Neural cell (in vitro differentiated cells): Measurements from ENCODE around the gene FNDC11. TPM values are rescaled to one million over a fixed set of nuclear protein-coding genes. Genes with fewer than 3 reads are reported as not detected.
A peak's percentile ranks its signal among the peaks of the same experiment; 100 is the strongest.

Experiments used
- H2AFZ ChIP-seq: fragments of 200-600, 300-800 bp; sonication (generic), shearing (Covaris generic); 2 replicates; pipeline ENCODE4 v1.6.0; 2014; ENCODE audit warnings: low read depth, mild to moderate bottlenecking, antibody characterized with exemption, low read length, moderate library complexity
- H3F3A ChIP-seq: fragments of 200-600 bp; shearing (Covaris generic); 2 replicates; pipeline ENCODE4 v1.6.1; 2016; ENCODE audit warnings: mild to moderate bottlenecking, moderate library complexity, mixed read lengths, antibody characterized with exemption, low read length; ENCODE audit not compliant: insufficient read depth, poor library complexity, severe bottlenecking
- H3K27ac ChIP-seq: fragments of 200-600, 300-800 bp; sonication (generic), shearing (Covaris generic); 2 replicates; pipeline ENCODE4 v1.5.1; 2014; ENCODE audit warnings: mild to moderate bottlenecking, low read length, moderate library complexity
- H3K27me3 ChIP-seq: fragments of 300-800, 200-600 bp; sonication (generic), shearing (Covaris generic); 2 replicates; pipeline ENCODE4 v1.6.0; 2014; ENCODE audit warnings: mild to moderate bottlenecking, low read depth, low read length, moderate library complexity; ENCODE audit not compliant: insufficient read depth
- H3K36me3 ChIP-seq: fragments of 300-800, 200-600 bp; sonication (generic), shearing (Covaris generic); 2 replicates; pipeline ENCODE4 v1.5.1; 2014; ENCODE audit warnings: mild to moderate bottlenecking, antibody characterized with exemption, low read length, moderate library complexity; ENCODE audit not compliant: insufficient read depth
- H3K4me2 ChIP-seq: fragments of 300-800, 200-600 bp; sonication (generic), shearing (Covaris generic); 2 replicates; pipeline ENCODE4 v1.6.0; 2014; ENCODE audit warnings: mild to moderate bottlenecking, low read length
- H3K4me3 ChIP-seq: fragments of 300-800, 200-600 bp; sonication (generic), shearing (Covaris generic); 2 replicates; pipeline ENCODE4 v1.5.1; 2014; ENCODE audit warnings: mild to moderate bottlenecking, low read length, moderate library complexity
- H3K79me2 ChIP-seq: fragments of 200-600 bp; shearing (Covaris generic); replicated peaks from 2 replicates; pipeline ENCODE4 v1.6.0; 2014; ENCODE audit warnings: mild to moderate bottlenecking, low read length, moderate library complexity; ENCODE audit not compliant: insufficient read depth
- H3K9ac ChIP-seq: fragments of 300-800, 200-600 bp; sonication (generic), shearing (Covaris generic); 2 replicates; pipeline ENCODE4 v1.6.1; 2016; ENCODE audit warnings: mild to moderate bottlenecking, low read length, mixed read lengths
- H3K9me2 ChIP-seq: fragments of 200-600 bp; shearing (Covaris generic); 2 replicates; pipeline ENCODE4 v1.6.1; 2016; ENCODE audit warnings: mild to moderate bottlenecking, low read length, mixed read lengths; ENCODE audit not compliant: insufficient read depth
- H3K9me3 ChIP-seq: fragments of 200-600, 300-800 bp; sonication (generic), shearing (Covaris generic); 2 replicates; pipeline ENCODE4 v1.6.1; 2016; ENCODE audit warnings: mild to moderate bottlenecking, mixed run types, low read length, moderate library complexity, mixed read lengths
- H4K20me1 ChIP-seq: fragments of 200-600 bp; shearing (Covaris generic); 2 replicates; pipeline ENCODE4 v1.6.1; 2016; ENCODE audit warnings: mild to moderate bottlenecking, mixed run types; ENCODE audit not compliant: insufficient read depth
- CTCF ChIP-seq: fragments of 450-650 bp; IDR thresholded peaks from 2 replicates; pipeline ENCODE4 v1.5.1; 2014; ENCODE audit warnings: antibody characterized with exemption, mild to moderate bottlenecking, moderate library complexity; ENCODE audit not compliant: poor library complexity, severe bottlenecking
- EP300 ChIP-seq: fragments of 450-650 bp; conservative IDR thresholded peaks from 2 replicates; pipeline ENCODE4 v1.6.1; 2014; ENCODE audit warnings: antibody characterized with exemption, mild to moderate bottlenecking, moderate library complexity; ENCODE audit not compliant: poor library complexity, severe bottlenecking
- EZH2 ChIP-seq: fragments of 200-600, 300-800 bp; shearing (Covaris generic), sonication (generic); IDR thresholded peaks from 2 replicates; pipeline ENCODE4 v1.6.1; 2014; ENCODE audit warnings: antibody characterized with exemption, low read length, borderline replicate concordance, mild to moderate bottlenecking; ENCODE audit not compliant: insufficient read depth, poor library complexity, severe bottlenecking
- MXI1 ChIP-seq: fragments of 450-650 bp; conservative IDR thresholded peaks from 2 replicates; pipeline ENCODE4 v1.6.1; 2014; ENCODE audit warnings: antibody characterized with exemption, mild to moderate bottlenecking; ENCODE audit not compliant: poor library complexity, severe bottlenecking
- POLR2AphosphoS5 ChIP-seq: IDR thresholded peaks from 2 replicates; pipeline ENCODE4 v1.6.1; 2012
- RAD21 ChIP-seq: fragments of 450-650 bp; conservative IDR thresholded peaks from 2 replicates; pipeline ENCODE4 v1.6.1; 2014; ENCODE audit warnings: antibody characterized with exemption, mild to moderate bottlenecking, moderate library complexity
- REST ChIP-seq: IDR thresholded peaks from 2 replicates; pipeline ENCODE4 v1.6.1; 2012; ENCODE audit warnings: borderline replicate concordance
- SMC3 ChIP-seq: fragments of 450-650 bp; conservative IDR thresholded peaks from 2 replicates; pipeline ENCODE4 v1.6.1; 2014; ENCODE audit warnings: antibody characterized with exemption, mild to moderate bottlenecking, moderate library complexity; ENCODE audit not compliant: poor library complexity
- TAF1 ChIP-seq: IDR thresholded peaks from 2 replicates; pipeline ENCODE4 v1.6.1; 2012; ENCODE audit warnings: low read depth
- polyA plus RNA-seq: library from polyadenylated mRNA; depleted of rRNA; stranded (reverse); fragments of >200 nt; gene quantifications from 2 replicates; pipeline ENCODE4 v1.2.3, GENCODE V29; 2014

FNDC11 gene
- polyA plus RNA-seq, 1 donor from 2014 or later: 1.9 TPM

GRCh38 chr20:63518351-63518861 is 35.6 kb upstream of the FNDC11 start:
- H3K27ac ChIP-seq: no peak overlapping the region
- H3K4me3 ChIP-seq: no peak overlapping the region
- H3F3A ChIP-seq: no peaks in the 10 kb centered on the region
- H4K20me1 ChIP-seq: peaks cover 9% of the 10 kb centered on the region
- H3K36me3 ChIP-seq: no peaks in the 10 kb centered on the region
- no peak overlapping the region for H2AFZ ChIP-seq
- no peaks in the 10 kb centered on the region for H3K9me3 ChIP-seq
- no peak overlapping the region for H3K9ac ChIP-seq
- H3K27me3 ChIP-seq: no peaks in the 10 kb centered on the region
- peaks cover 17% of the 10 kb centered on the region for H3K79me2 ChIP-seq
- H3K9me2 ChIP-seq: no peaks in the 10 kb centered on the region
- TF ChIP-seq SMC3 (no peak), RAD21 (no peak), POLR2AphosphoS5 (no peak), EP300 (no peak), REST (no peak), EZH2 (no peak), TAF1 (no peak), CTCF (no peak)
- H3K4me2 ChIP-seq: no peak overlapping the region

GRCh38 chr20:63518946-63519667 is 34.9 kb upstream of the FNDC11 start:
- H2AFZ ChIP-seq: no peak overlapping the region
- no peaks in the 10 kb centered on the region for H3K9me3 ChIP-seq
- H3K9ac ChIP-seq: peak overlapping the region; percentile 95
- peak overlapping the region; percentile 94 for H3K4me3 ChIP-seq
- H3K27me3 ChIP-seq: no peaks in the 10 kb centered on the region
- H3F3A ChIP-seq: no peaks in the 10 kb centered on the region
- H4K20me1 ChIP-seq: peaks cover 9% of the 10 kb centered on the region
- no peak overlapping the region for H3K27ac ChIP-seq
- no peaks in the 10 kb centered on the region for H3K9me2 ChIP-seq
- no peak overlapping the region for H3K4me2 ChIP-seq
- TF ChIP-seq RAD21 (no peak), EP300 (no peak), TAF1 (no peak), EZH2 (no peak), MXI1 (no peak)
- H3K36me3 ChIP-seq: no peaks in the 10 kb centered on the region
- peaks cover 17% of the 10 kb centered on the region for H3K79me2 ChIP-seq
